Measurements from ENCODE around the gene FAM110D. TPM values are rescaled to one million over a fixed set of nuclear protein-coding genes. Genes with fewer than 3 reads are reported as not detected.

FAM110D gene
- total and polyA plus RNA-seq, 7 experiments from 2014 or later = not detected

GRCh38 chr1:26170472-26170821 lies 11.6 kb downstream of the FAM110D start:
- peak overlapping the region; percentile 86 for H3K27ac ChIP-seq (ENCODE audit: low read depth, low read length)
- CTCF ChIA-PET = interaction anchor here (0.6 to 2.6 kb wide), 14 partner anchors 14 to 587 kb away, joined by 3 to 38 read pairs (median 4); partner anchors contain the start of gene CEP85
- peaks cover 0 to 16% (median 0%) of the 10 kb centered on the region in 5 donors for H3K27me3 Mint-ChIP-seq
- intact Hi-C loops (cut with micrococcal nuclease) = loop anchor here in 1 of 2 donors (2.0 kb wide), 1 partner anchor 220 kb away; no protein-coding TSS in a partner anchor
- DNase-seq (no peak), ATAC-seq (no peak)
- H3K9me3 ChIP-seq (ENCODE audit: control insufficient read depth in 2 of 3, low read length in 3 of 3) = no peaks in the 10 kb centered on the region
- H3K4me1 Mint-ChIP-seq = peaks cover 0 to 27% (median 15%) of the 10 kb centered on the region in 7 donors
- peaks cover 0 to 7% (median 0%) of the 10 kb centered on the region in 3 experiments for H3K36me3 ChIP-seq (ENCODE audit: control insufficient read depth in 2 of 3, insufficient read depth in 3 of 3, low read length in 3 of 3)
- POLR2A ChIA-PET = interaction anchor here (0.6 to 3.2 kb wide), 5 partner anchors 31 to 330 kb away, joined by 3 to 24 read pairs (median 4); partner anchors contain the start of gene CEP85
- peak overlapping the region; percentile 83 to 90 (median 88) for H3K4me3 Mint-ChIP-seq
- no peaks in the 10 kb centered on the region for H3K36me3 Mint-ChIP-seq
- peak overlapping the region; percentile 72 for H3K4me3 ChIP-seq (ENCODE audit: low read length)
- H3K9me3 Mint-ChIP-seq = no peaks in the 10 kb centered on the region
- peaks cover 7 to 10% of the 10 kb centered on the region in 2 donors for H3K4me1 ChIP-seq (ENCODE audit: control insufficient read depth in 2 of 2, insufficient read depth in 2 of 2, low read length in 2 of 2)
- H3K27me3 ChIP-seq (ENCODE audit: control insufficient read depth in 2 of 2, insufficient read depth in 2 of 2, low read length in 2 of 2) = no peaks in the 10 kb centered on the region
- peak overlapping the region in 8 of 9 donors; percentile 46 to 91 (median 79) for H3K27ac Mint-ChIP-seq

- peaks cover 0 to 21% (median 15%) of the 10 kb centered on the region in 7 donors for H3K4me1 Mint-ChIP-seq
- H3K36me3 Mint-ChIP-seq = no peaks in the 10 kb centered on the region
- DNase-seq (no peak), ATAC-seq (no peak)
- H3K27me3 ChIP-seq (ENCODE audit: control insufficient read depth in 2 of 2, insufficient read depth in 2 of 2, low read length in 2 of 2) = no peaks in the 10 kb centered on the region
- H3K27ac ChIP-seq (ENCODE audit: low read depth, low read length) = peak within 1 kb of the TSS; percentile 86
- intact Hi-C loops (cut with micrococcal nuclease) = loop anchor here in 1 of 2 donors (2.0 kb wide), 1 partner anchor 219 kb away; no protein-coding TSS in a partner anchor
- H3K4me1 ChIP-seq (ENCODE audit: control insufficient read depth in 2 of 2, insufficient read depth in 2 of 2, low read length in 2 of 2) = peaks cover 7 to 10% of the 10 kb centered on the region in 2 donors
- ChIA-PET CTCF (interaction anchor here (0.7 to 2.6 kb wide), 4 partner anchors 61 to 246 kb away, joined by 3 to 38 read pairs (median 6); partner anchors contain the start of gene CEP85), POLR2A (interaction anchor here (3.2 kb wide), 1 partner anchor 63 kb away, joined by 24 read pairs; the partner anchor contains the start of gene CEP85)
- H3K36me3 ChIP-seq (ENCODE audit: control insufficient read depth in 2 of 3, insufficient read depth in 3 of 3, low read length in 3 of 3) = peaks cover 0 to 7% (median 0%) of the 10 kb centered on the region in 3 experiments
- no peaks in the 10 kb centered on the region for H3K9me3 Mint-ChIP-seq
- peak within 1 kb of the TSS in 5 of 9 donors; percentile 70 to 91 (median 76) for H3K27ac Mint-ChIP-seq
- no peaks in the 10 kb centered on the region for H3K9me3 ChIP-seq (ENCODE audit: control insufficient read depth in 2 of 3, low read length in 3 of 3)
- H3K4me3 ChIP-seq (ENCODE audit: low read length) = peak within 1 kb of the TSS; percentile 72
- peaks cover 0 to 14% (median 0%) of the 10 kb centered on the region in 5 donors for H3K27me3 Mint-ChIP-seq
- peak within 1 kb of the TSS; percentile 63 to 90 (median 88) for H3K4me3 Mint-ChIP-seq
Observed at GRCh38 chr1:26171084-26172072, 12.5 kb downstream of the FAM110D start, which contains the start of gene ZNF593OS. Gene ZNF593OS (minus strand): TSS chr1:26171832. CDS start chr1:26171661, 171 bp downstream.

- no peak overlapping the region for H3K4me3 ChIP-seq (ENCODE audit: low read length)
- H3K4me3 Mint-ChIP-seq = no peak overlapping the region
- intact Hi-C loops (cut with micrococcal nuclease) = no loop called here
- no peaks in the 10 kb centered on the region for H3K27me3 Mint-ChIP-seq
- no peaks in the 10 kb centered on the region for H3K9me3 Mint-ChIP-seq
- no peaks in the 10 kb centered on the region for H3K36me3 ChIP-seq (ENCODE audit: control insufficient read depth in 2 of 3, insufficient read depth in 3 of 3, low read length in 3 of 3)
- H3K36me3 Mint-ChIP-seq = no peaks in the 10 kb centered on the region
- H3K27ac ChIP-seq (ENCODE audit: low read depth, low read length) = no peak overlapping the region
- ChIA-PET CTCF (no interaction called here), POLR2A (interaction anchor here (0.7 kb wide), 1 partner anchor 59 kb away, joined by 3 read pairs; no protein-coding TSS in a partner anchor)
- peaks cover 0 to 14% (median 9%) of the 10 kb centered on the region in 7 donors for H3K4me1 Mint-ChIP-seq
- ATAC-seq = no peak
- no peaks in the 10 kb centered on the region for H3K9me3 ChIP-seq (ENCODE audit: control insufficient read depth in 2 of 3, low read length in 3 of 3)
- no peaks in the 10 kb centered on the region for H3K27me3 ChIP-seq (ENCODE audit: control insufficient read depth in 2 of 2, insufficient read depth in 2 of 2, low read length in 2 of 2)
- peaks cover 3 to 6% of the 10 kb centered on the region in 2 donors for H3K4me1 ChIP-seq (ENCODE audit: control insufficient read depth in 2 of 2, insufficient read depth in 2 of 2, low read length in 2 of 2)
- no peak overlapping the region for H3K27ac Mint-ChIP-seq
- DNase-seq = no peak
Observed at GRCh38 chr1:26175346-26175745, 16.5 kb downstream of the FAM110D start.

- H3K27me3 Mint-ChIP-seq = no peaks in the 10 kb centered on the region
- no peak for ATAC-seq
- Histone ChIP-seq H3K4me1 (ENCODE audit: control insufficient read depth in 2 of 2, insufficient read depth in 2 of 2, low read length in 2 of 2) (no peaks in the 10 kb centered on the region), H3K4me3 (ENCODE audit: low read length) (no peak within 1 kb of the TSS), H3K36me3 (ENCODE audit: control insufficient read depth in 2 of 3, insufficient read depth in 3 of 3, low read length in 3 of 3) (no peaks in the 10 kb centered on the region), H3K9me3 (ENCODE audit: control insufficient read depth in 2 of 3, low read length in 3 of 3) (no peaks in the 10 kb centered on the region), H3K27me3 (ENCODE audit: control insufficient read depth in 2 of 2, insufficient read depth in 2 of 2, low read length in 2 of 2) (no peaks in the 10 kb centered on the region), H3K27ac (ENCODE audit: low read depth, low read length) (no peak within 1 kb of the TSS)
- CTCF ChIA-PET = interaction anchor here (0.6 to 0.8 kb wide), 3 partner anchors 9 to 651 kb away, joined by 3 to 4 read pairs (median 3); no protein-coding TSS in a partner anchor
- peak within 1 kb of the TSS in 8 of 10 donors; percentile 21 to 73 (median 53) for H3K4me3 Mint-ChIP-seq
- H3K27ac Mint-ChIP-seq = peak within 1 kb of the TSS in 6 of 9 donors; percentile 13 to 69 (median 55)
- no peak for DNase-seq
- intact Hi-C loops (cut with micrococcal nuclease) = no loop called here
- H3K36me3 Mint-ChIP-seq = no peaks in the 10 kb centered on the region
- POLR2A ChIA-PET = interaction anchor here (0.8 to 0.9 kb wide), 2 partner anchors 54 to 57 kb away, joined by 3 read pairs; no protein-coding TSS in a partner anchor
- no peaks in the 10 kb centered on the region for H3K9me3 Mint-ChIP-seq
- H3K4me1 Mint-ChIP-seq = peaks cover 0 to 4% (median 0%) of the 10 kb centered on the region in 7 donors
Observed at GRCh38 chr1:26177182-26177684, 18.4 kb downstream of the FAM110D start, which contains the start of gene CNKSR1. Gene CNKSR1 (plus strand): TSS chr1:26177491. CDS start chr1:26177548, 57 bp downstream.

GRCh38 chr1:26180010-26180506 lies 21.2 kb downstream of the FAM110D start:
- Histone ChIP-seq H3K27me3 (ENCODE audit: control insufficient read depth in 2 of 2, insufficient read depth in 2 of 2, low read length in 2 of 2) (no peaks in the 10 kb centered on the region), H3K4me1 (ENCODE audit: control insufficient read depth in 2 of 2, insufficient read depth in 2 of 2, low read length in 2 of 2) (no peaks in the 10 kb centered on the region), H3K4me3 (ENCODE audit: low read length) (no peak overlapping the region), H3K36me3 (ENCODE audit: control insufficient read depth in 2 of 3, insufficient read depth in 3 of 3, low read length in 3 of 3) (no peaks in the 10 kb centered on the region), H3K9me3 (ENCODE audit: control insufficient read depth in 2 of 3, low read length in 3 of 3) (no peaks in the 10 kb centered on the region), H3K27ac (ENCODE audit: low read depth, low read length) (no peak overlapping the region)
- Mint-ChIP-seq H3K36me3 (no peaks in the 10 kb centered on the region), H3K4me3 (no peak overlapping the region), H3K27ac (no peak overlapping the region), H3K9me3 (no peaks in the 10 kb centered on the region), H3K27me3 (no peaks in the 10 kb centered on the region), H3K4me1 (peaks cover 0 to 4% (median 0%) of the 10 kb centered on the region in 7 donors)
- intact Hi-C loops (cut with micrococcal nuclease) = no loop called here
- no peak for ATAC-seq
- ChIA-PET CTCF (no interaction called here), POLR2A (no interaction called here)
- DNase-seq = no peak
